Retinal pigment epithelial cell (primary cell): ENCODE measurements around the gene PHB1.

ENCODE experiments used
- DNase-seq: peaks from one replicate; pipeline ENCODE4 v3.0.0-alpha.2; 2010; ENCODE audit warnings: low read depth
- H3K4me3 ChIP-seq: 2 replicates; pipeline ENCODE4 v1.5.1; 2011; ENCODE audit warnings: mild to moderate bottlenecking, low read length, control low read depth, moderate library complexity
- CTCF ChIP-seq: conservative IDR thresholded peaks from 2 replicates; pipeline ENCODE4 v1.5.1; 2011; ENCODE audit warnings: low read depth, low read length, control low read depth, inconsistent platforms

PHB1 gene

GRCh38 chr17:49414271-49414621, 436 bp downstream of the PHB1 start:
- no peak for DNase-seq
- peak overlapping the region; percentile 99 for H3K4me3 ChIP-seq
- TF ChIP-seq CTCF = no peak

GRCh38 chr17:49409066-49409465, 5.6 kb downstream of the PHB1 start:
- TF ChIP-seq CTCF = no peak
- H3K4me3 ChIP-seq = no peak overlapping the region
- DNase-seq = no peak

- no peak for DNase-seq
- no peak overlapping the region for H3K4me3 ChIP-seq
- TF ChIP-seq CTCF = peak; percentile 97
Observed at GRCh38 chr17:49407981-49408501, 6.6 kb downstream of the PHB1 start.

GRCh38 chr17:49407086-49407485, 7.6 kb downstream of the PHB1 start:
- no peak overlapping the region for H3K4me3 ChIP-seq
- DNase-seq = no peak
- no peak for TF ChIP-seq CTCF

GRCh38 chr17:49406421-49407061, 8.1 kb downstream of the PHB1 start:
- no peak for DNase-seq
- TF ChIP-seq CTCF = no peak
- no peak overlapping the region for H3K4me3 ChIP-seq

- H3K4me3 ChIP-seq = no peak overlapping the region
- TF ChIP-seq CTCF = no peak
- DNase-seq = no peak
Observed at GRCh38 chr17:49404906-49405305, 9.8 kb downstream of the PHB1 start.

- TF ChIP-seq CTCF = no peak
Observed at GRCh38 chr17:49404361-49404760, 10.3 kb downstream of the PHB1 start.

More at GRCh38 chr17:49404361-49404760, 10.3 kb downstream of the PHB1 start:
- no peak for DNase-seq
- H3K4me3 ChIP-seq = no peak overlapping the region
